ENCODE results near the gene CTLA4. TPM values are rescaled to one million over a fixed set of nuclear protein-coding genes. Genes with fewer than 3 reads are reported as not detected.

The CTLA4 gene
- total RNA-seq (2014; rRNA removed; shearing (Covaris generic)) (not detected in 2 replicates), polyA plus RNA-seq (2016; fragmentation: Nextera tagmentation; extraction: Ambion mirVana) (not detected in 2 replicates)
- long read RNA-seq: 0 reads

- Histone ChIP-seq H2AFZ (peak within 1 kb of the TSS; percentile 8), H3K36me3 (ENCODE audit: insufficient read depth) (no peaks in the 10 kb centered on the region), H3K4me3 (no peak within 1 kb of the TSS), H3K79me2 (replicated peaks; ENCODE audit: insufficient read depth) (no peaks in the 10 kb centered on the region), H3K27ac (ENCODE audit: low read depth) (no peak within 1 kb of the TSS), H4K20me1 (replicated peaks; ENCODE audit: insufficient read depth) (no peaks in the 10 kb centered on the region), H3K27me3 (ENCODE audit: insufficient read depth) (no peaks in the 10 kb centered on the region), H3F3A (replicated peaks; ENCODE audit: low read depth) (no peaks in the 10 kb centered on the region), H3K9me2 (ENCODE audit: insufficient read depth) (no peaks in the 10 kb centered on the region), H3K4me2 (no peak within 1 kb of the TSS), H3K4me1 (ENCODE audit: insufficient read depth) (no peaks in the 10 kb centered on the region)
- no peaks in the 10 kb centered on the region for H3K36me3 Mint-ChIP-seq (ENCODE audit: low read depth)
- H3K4me1 Mint-ChIP-seq: no peaks in the 10 kb centered on the region; the same call in 2 of the 3 replicates
- H3K9me3 Mint-ChIP-seq: no peaks in the 10 kb centered on the region
- no peaks in the 10 kb centered on the region for H3K27me3 Mint-ChIP-seq (ENCODE audit: insufficient read depth, low read depth, poor library complexity)
- no peak for DNase-seq (ENCODE audit: low spot score)
- ATAC-seq: no peak
- no peak for TF ChIP-seq STAT1 (IDR thresholded peaks at IDR 0.05; ENCODE audit: unreplicated experiment)
- no peak for TF ChIP-seq REST (IDR thresholded peaks at IDR 0.05; ENCODE audit: unreplicated experiment)
- no peak for TF ChIP-seq ZNF114 (CRISPR knock-in tag; IDR thresholded peaks at IDR 0.05)
- no peak for TF ChIP-seq CREB1 (CRISPR knock-in tag; IDR thresholded peaks at IDR 0.05; ENCODE audit: low read depth)
- no peak for TF ChIP-seq ZNF462 (CRISPR knock-in tag; IDR thresholded peaks at IDR 0.05)
- TF ChIP-seq EZH2 (IDR thresholded peaks at IDR 0.05; ENCODE audit: low read depth, unreplicated experiment): no peak
- TF ChIP-seq CTCF (conservative IDR thresholded peaks at IDR 0.05; ENCODE audit: low read depth in 2 of 2): no peak
- no peak for TF ChIP-seq POLR2AphosphoS5 (IDR thresholded peaks at IDR 0.05; ENCODE audit: low read depth)
- TF ChIP-seq ZNF331 (CRISPR knock-in tag; IDR thresholded peaks at IDR 0.05; ENCODE audit: low read depth): no peak
- TF ChIP-seq NANOG (IDR thresholded peaks at IDR 0.05; ENCODE audit: borderline replicate concordance): no peak
- no peak for TF ChIP-seq JUNB (IDR thresholded peaks at IDR 0.05; ENCODE audit: unreplicated experiment)
- TF ChIP-seq EZH2phosphoT487 (IDR thresholded peaks at IDR 0.05; ENCODE audit: unreplicated experiment): no peak
- TF ChIP-seq ETS1 (IDR thresholded peaks at IDR 0.05): no peak
- H3K4me3 Mint-ChIP-seq: no peak within 1 kb of the TSS
- H3K27ac Mint-ChIP-seq: no peak within 1 kb of the TSS
Measured at GRCh38 chr2:203867561-203868200, at the start of gene CTLA4. CTLA4 (plus strand) TSS chr2:203867771; CDS start chr2:203867943, 172 bp downstream.
